Thyroid gland (tissue), 4 donors: ENCODE data around the gene SULT6B1. TPM values are rescaled to one million over a fixed set of nuclear protein-coding genes. Genes with fewer than 3 reads are reported as not detected.
A peak's percentile ranks its signal among the peaks of the same experiment; 100 is the strongest.

Experiments
- DNase-seq, 2 donors: peaks; one replicate each; pipeline ENCODE4 v3.0.0-alpha.2; 2019
- H3K27ac ChIP-seq, 3 donors: fragments of 200-600 bp; sonication (generic); 1 replicate in 2 of 3; 2 replicates in 1 of 3; pipeline ENCODE4 v1.5.1; 2016 to 2019; ENCODE audit warnings: mild to moderate bottlenecking in 1 of 3, moderate library complexity in 1 of 3
- H3K27me3 ChIP-seq: fragments of 200-600 bp; sonication (generic); one replicate; pipeline ENCODE4 v1.5.1; 2019
- H3K36me3 ChIP-seq, 2 donors: fragments of 200-600 bp; sonication (generic); one replicate each; pipeline ENCODE4 v1.5.1; 2016 to 2019
- H3K4me1 ChIP-seq, 2 donors: fragments of 200-600 bp; sonication (generic); one replicate each; pipeline ENCODE4 v1.5.1; 2017 to 2019
- H3K4me3 ChIP-seq, 3 donors: fragments of 200-600 bp; sonication (generic); replicated peaks in 1 of 3; 1 replicate in 2 of 3; 2 replicates in 1 of 3; pipeline ENCODE4 v1.5.1; 2016; ENCODE audit warnings: mild to moderate bottlenecking in 1 of 3
- H3K9me3 ChIP-seq: fragments of 200-600 bp; sonication (generic); one replicate; pipeline ENCODE4 v1.5.1; 2017
- POLR2A ChIP-seq, 2 donors: fragments of 450-650 bp; IDR thresholded peaks; one replicate each; pipeline ENCODE4 v1.6.1; 2017; ENCODE audit warnings: antibody characterized with exemption in 2 of 2, mild to moderate bottlenecking in 2 of 2, moderate library complexity in 1 of 2
- WGBS, 2 donors: methylation state at CpG; one replicate each; pipeline ENCODE4 v1.1.5; 2017; 5-methylcytosine and 5-hydroxymethylcytosine counted together
- intact Hi-C: fragments of 100-400 bp; cut with DNase I; formaldehyde crosslinking; loops from one replicate; pipeline ENCODE4 v1.15.1; 2023
- total RNA-seq, 4 donors: library from RNA; depleted of rRNA; stranded (reverse); fragments of >200 nt; gene quantifications; one replicate each; pipeline ENCODE4 v1.2.3, GENCODE V29; 2016
- TF ChIP-seq, protein P1 (sequence below), 6 experiments: fragments of 200-600 bp in 3 of 6; fragments of 450-650 bp in 3 of 6; sonication (generic) in 3 of 6; IDR thresholded peaks; one replicate each; pipeline ENCODE4 v1.5.1; 2016 to 2019; ENCODE audit warnings: antibody characterized with exemption in 6 of 6, mild to moderate bottlenecking in 2 of 6, inconsistent platforms in 1 of 6, moderate library complexity in 1 of 6

Gene SULT6B1
- total RNA-seq, 4 donors from 2014 or later = not detected

DNA sequence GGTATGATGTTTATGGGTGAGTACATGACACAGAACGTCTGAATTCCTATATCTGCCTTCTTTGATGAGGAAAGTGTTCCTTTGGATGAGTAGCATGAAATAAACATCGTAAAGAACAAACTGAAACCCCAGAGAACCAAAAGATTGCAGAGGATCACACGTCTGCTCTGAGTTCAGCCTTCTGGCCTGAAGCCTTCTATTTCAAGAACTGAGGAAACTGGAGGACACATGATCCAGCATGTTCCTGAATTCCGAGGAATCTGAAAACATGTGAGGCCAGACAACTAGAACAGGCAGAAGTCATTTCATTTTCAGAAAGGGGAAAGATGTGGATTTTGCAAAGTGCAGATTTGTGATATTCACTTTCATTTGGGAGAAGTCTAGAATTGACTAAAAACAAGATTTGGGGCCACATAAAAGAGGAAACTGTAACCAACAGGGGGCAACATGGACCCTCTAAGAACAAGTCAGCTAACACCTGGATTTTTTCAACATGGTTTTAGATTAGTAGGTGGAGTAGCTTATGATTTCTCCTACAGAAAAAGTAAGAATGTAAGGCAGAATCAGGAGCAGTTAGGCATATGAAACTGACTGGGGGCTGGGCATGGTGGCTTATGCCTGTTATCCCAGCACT is 8.3 kb downstream of the SULT6B1 start:
- Histone ChIP-seq H3K36me3 (no peaks in the 10 kb centered on the region), H3K9me3 (no peaks in the 10 kb centered on the region), H3K27ac (no peak overlapping the region), H3K4me3 (no peak overlapping the region), H3K4me1 (no peaks in the 10 kb centered on the region), H3K27me3 (no peaks in the 10 kb centered on the region)
- TF ChIP-seq, protein P1, sequence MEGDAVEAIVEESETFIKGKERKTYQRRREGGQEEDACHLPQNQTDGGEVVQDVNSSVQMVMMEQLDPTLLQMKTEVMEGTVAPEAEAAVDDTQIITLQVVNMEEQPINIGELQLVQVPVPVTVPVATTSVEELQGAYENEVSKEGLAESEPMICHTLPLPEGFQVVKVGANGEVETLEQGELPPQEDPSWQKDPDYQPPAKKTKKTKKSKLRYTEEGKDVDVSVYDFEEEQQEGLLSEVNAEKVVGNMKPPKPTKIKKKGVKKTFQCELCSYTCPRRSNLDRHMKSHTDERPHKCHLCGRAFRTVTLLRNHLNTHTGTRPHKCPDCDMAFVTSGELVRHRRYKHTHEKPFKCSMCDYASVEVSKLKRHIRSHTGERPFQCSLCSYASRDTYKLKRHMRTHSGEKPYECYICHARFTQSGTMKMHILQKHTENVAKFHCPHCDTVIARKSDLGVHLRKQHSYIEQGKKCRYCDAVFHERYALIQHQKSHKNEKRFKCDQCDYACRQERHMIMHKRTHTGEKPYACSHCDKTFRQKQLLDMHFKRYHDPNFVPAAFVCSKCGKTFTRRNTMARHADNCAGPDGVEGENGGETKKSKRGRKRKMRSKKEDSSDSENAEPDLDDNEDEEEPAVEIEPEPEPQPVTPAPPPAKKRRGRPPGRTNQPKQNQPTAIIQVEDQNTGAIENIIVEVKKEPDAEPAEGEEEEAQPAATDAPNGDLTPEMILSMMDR (IDR thresholded peaks at IDR 0.05) = no peak
- no peak for TF ChIP-seq POLR2A (IDR thresholded peaks at IDR 0.05)
- 64 to 68% methylated on average over 4 of the region's 4 CpGs for WGBS, 2 donors
- intact Hi-C loops = no loop called here
- DNase-seq = no peak

DNA sequence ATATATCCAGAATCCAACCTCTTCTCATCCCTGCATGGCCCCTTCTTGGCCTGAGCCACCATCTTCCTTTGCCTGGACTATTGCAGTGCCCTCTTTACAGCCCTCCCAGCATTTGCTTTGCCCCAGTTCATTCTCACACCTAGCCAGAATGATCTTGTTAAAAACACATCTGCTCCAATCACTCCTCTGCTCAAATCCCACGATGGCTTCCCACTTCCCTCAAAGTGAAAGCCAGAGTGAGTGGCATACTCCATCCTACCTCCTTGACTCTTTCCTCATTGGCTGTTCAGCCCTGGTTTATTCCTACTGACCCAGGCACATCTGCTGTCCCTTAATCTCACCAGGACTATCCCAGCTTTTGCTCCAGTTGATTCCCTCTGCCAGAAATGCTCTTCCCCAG is 14.7 kb downstream of the SULT6B1 start:
- no peak for TF ChIP-seq POLR2A (IDR thresholded peaks at IDR 0.05)
- TF ChIP-seq, protein P1 (IDR thresholded peaks at IDR 0.05) = no peak
- H3K4me3 ChIP-seq = no peak overlapping the region
- no peaks in the 10 kb centered on the region for H3K4me1 ChIP-seq
- no peak overlapping the region for H3K27ac ChIP-seq
- WGBS, 2 donors = 85 to 87% methylated on average over 1 of the region's 1 CpG
- intact Hi-C loops = no loop called here
- H3K9me3 ChIP-seq = no peaks in the 10 kb centered on the region
- DNase-seq = no peak
- H3K27me3 ChIP-seq = no peaks in the 10 kb centered on the region
- H3K36me3 ChIP-seq = no peaks in the 10 kb centered on the region

DNA sequence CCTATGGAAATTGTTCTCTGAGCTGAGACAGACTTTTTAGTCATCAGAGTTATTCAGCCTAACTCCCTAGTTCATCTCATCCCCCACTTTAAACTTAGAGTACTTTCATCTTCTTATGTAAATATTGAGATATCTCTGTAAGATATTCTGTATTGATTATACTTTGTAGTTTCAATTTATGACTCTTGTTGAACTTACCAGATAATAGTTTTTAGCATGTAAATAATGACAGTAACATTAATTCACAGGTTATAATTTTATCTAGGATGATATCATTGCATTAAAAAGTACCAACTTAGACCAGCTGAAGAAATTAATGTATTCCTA is 16.9 kb downstream of the SULT6B1 start:
- Histone ChIP-seq H3K9me3 (no peaks in the 10 kb centered on the region), H3K4me1 (no peaks in the 10 kb centered on the region), H3K27me3 (no peaks in the 10 kb centered on the region), H3K4me3 (no peak overlapping the region), H3K27ac (no peak overlapping the region), H3K36me3 (no peaks in the 10 kb centered on the region)
- intact Hi-C loops = no loop called here
- TF ChIP-seq, protein P1 (IDR thresholded peaks at IDR 0.05) = no peak
- TF ChIP-seq POLR2A (IDR thresholded peaks at IDR 0.05) = no peak
- DNase-seq = no peak

DNA sequence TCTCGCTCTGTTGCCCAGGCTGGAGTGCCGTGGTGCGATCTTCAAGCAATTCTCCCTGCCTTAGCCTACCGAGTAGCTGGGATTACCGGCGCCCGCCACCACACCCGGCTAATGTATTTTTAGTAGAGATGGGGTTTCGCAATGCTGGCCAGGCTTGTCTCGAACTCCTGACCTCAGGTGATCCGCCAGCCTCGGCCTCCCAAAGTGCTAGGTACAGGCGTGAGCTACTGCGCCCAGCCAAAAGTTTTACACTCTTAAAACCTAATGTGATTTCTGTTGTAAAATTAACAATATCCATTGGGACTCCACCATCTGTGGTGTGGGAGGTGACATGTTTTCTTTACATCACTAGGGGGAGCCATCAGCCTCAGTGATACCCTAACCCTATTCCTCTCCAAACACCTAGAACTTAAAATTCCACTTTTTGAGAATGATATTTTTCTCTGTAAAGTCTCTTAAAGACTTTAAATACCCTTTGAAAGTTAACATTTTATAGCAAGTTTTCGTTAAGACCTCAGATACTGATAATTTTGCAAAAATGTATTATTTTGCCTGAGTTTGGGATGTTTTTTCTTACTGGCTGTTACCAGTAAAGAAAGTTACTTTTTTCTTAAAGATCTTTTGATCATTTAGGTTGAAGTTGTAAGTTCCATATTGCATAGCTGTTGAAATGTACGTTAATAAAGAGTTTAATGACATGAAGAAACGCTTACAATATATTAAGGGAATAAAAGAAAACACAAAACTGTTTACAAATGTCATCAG is 20.1 kb downstream of the SULT6B1 start:
- peak; percentile 4 to 8 for DNase-seq
- TF ChIP-seq, protein P1 (IDR thresholded peaks at IDR 0.05) = peak in 5 of 6 experiments; percentile 26 to 66 (median 49)
- TF ChIP-seq POLR2A (IDR thresholded peaks at IDR 0.05) = no peak
- Histone ChIP-seq H3K27ac (no peak overlapping the region), H3K4me1 (no peaks in the 10 kb centered on the region), H3K4me3 (no peak overlapping the region), H3K9me3 (no peaks in the 10 kb centered on the region), H3K27me3 (no peaks in the 10 kb centered on the region), H3K36me3 (no peaks in the 10 kb centered on the region)
- intact Hi-C loops = no loop called here
- WGBS, 2 donors = 50 to 53% methylated on average over 17 of the region's 17 CpGs

DNA sequence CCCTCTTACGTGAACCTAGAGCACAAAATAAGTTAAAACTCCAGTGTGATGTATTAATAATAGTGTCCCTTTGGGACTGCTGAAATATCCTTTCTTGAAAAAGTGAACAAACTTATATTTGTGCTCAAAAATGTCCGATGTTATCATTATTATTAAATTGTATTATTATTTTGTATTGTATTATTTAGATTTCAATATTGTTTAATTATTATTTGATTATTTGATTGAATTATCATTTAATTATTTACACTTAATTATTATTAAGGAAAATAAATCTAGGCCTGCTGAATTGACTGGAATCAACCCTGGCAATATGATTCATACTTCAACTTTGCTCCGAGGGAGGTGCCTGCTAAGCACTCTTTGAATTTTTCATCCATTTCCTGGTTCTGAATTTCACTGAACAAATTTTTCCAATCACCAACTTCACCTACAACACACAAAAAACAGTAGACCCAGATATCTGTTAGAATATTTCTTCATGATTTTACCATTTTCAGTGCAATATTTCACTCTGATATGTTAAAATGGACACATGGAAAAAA is 20.8 kb downstream of the SULT6B1 start:
- H3K36me3 ChIP-seq = no peaks in the 10 kb centered on the region
- WGBS, 2 donors = 94 to 95% methylated on average over 3 of the region's 3 CpGs
- intact Hi-C loops = no loop called here
- H3K4me3 ChIP-seq = no peak overlapping the region
- H3K27me3 ChIP-seq = no peaks in the 10 kb centered on the region
- no peak overlapping the region for H3K27ac ChIP-seq
- DNase-seq = no peak
- H3K4me1 ChIP-seq = no peaks in the 10 kb centered on the region
- H3K9me3 ChIP-seq = no peaks in the 10 kb centered on the region
- TF ChIP-seq, protein P1 (IDR thresholded peaks at IDR 0.05) = no peak
- TF ChIP-seq POLR2A (IDR thresholded peaks at IDR 0.05) = no peak
